NCI-H187 (cell line): ENCODE results near the gene UQCC2.

Experiments used
- DNase-seq, 2 experiments: peaks; one replicate each; lab custom pipeline; 2025; lab: John Stamatoyannopoulos, UW

The UQCC2 gene

DNA sequence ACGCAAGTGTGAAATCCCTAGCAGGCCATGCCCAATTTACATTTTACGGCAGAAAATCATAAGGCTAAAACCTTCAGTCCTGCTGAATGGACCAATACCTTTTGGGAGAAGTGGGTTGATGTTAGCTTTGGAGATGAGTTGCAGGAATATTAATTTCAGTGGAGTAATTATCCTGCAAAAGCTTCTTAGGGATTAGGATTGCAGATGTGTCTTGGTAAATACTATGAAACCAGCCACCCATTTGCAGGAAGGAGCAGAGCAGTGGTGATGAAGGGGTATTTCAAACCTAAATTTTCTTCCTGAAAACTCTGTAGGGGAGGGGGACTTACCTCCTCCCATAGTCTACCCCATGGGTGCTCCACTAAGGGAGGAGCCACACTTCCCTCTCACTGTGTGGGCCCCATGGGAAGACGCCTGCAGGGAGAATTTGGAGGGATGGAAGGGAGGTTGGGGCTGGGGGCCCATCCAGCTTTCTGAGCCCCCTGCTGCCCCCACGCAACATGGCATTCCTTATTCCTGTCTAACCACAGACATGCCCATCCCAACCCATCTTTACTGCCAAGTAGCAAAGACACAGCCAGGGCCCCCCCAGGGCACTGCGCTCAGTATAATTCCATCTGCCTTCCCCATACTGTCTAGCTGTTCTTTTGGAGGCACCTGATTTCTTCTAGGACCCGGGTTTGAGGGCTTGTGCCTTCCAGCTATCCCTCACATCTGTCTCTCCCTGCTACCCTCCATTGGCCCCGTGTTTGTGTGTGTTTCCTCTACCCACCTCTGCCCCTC is 14.6 kb upstream of the UQCC2 start:
- DNase-seq: no peak

DNA sequence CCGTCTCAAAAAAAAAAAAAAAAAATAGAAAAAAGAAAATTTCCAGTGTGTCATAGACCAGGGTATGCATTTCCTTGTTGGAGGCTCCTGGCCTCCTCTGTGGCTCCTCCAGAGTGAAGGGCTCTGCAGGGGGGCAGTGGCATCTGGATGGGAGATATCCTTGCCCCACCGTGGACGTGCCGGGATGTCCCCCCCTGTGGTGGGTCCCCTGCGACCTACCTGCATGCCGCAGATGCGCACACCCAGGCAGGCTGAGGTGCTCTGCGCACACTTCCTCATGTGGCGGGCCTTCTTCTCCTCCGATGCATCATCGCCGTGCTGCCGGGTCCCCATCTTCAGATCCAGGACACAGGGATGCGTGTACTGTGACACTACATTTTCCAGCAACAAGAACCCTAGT is 13.7 kb upstream of the UQCC2 start:
- no peak for DNase-seq

DNA sequence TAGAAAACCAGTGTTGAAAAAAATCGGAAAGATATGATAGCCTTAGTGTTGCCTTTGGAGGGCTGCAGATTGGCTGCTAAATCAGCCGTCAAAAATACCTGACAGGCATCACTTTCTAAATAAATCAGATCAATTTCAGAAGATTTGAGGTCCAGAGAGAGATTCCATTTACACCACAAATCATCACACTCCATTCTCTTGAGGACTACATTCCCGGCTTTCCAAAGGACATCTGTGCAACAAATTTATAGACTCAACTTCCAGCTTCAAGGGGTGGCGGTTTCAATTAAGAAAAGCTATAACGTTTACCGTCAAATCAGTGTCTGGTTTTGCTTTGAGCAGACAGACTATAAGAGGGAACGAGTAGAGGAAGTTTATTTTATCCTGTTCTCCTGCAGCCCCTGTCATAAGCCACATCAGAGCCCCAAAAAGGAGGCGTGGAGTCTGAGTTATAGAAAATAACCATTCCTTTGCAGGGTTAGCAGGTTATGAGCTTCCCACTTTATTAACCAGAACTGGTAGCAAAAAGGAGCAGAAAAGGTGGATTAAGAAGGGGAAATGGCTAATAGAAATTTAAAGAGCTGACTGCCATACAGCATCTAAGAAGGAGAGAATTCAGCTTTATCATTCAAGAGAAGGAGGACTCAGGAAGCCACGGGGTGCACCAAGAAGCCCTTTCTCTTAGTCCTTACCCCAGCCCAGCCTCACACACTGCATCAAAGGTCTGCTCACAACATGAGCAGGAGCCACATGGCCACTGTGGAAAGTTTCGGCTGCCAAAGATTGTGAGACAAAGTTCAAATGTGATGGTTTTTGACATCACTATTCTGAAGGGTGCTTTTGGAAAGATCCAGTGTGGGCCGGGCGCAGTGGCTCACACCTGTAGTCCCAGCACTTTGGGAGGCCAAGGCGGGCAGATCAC is 12.9 kb upstream of the UQCC2 start:
- no peak for DNase-seq

DNA sequence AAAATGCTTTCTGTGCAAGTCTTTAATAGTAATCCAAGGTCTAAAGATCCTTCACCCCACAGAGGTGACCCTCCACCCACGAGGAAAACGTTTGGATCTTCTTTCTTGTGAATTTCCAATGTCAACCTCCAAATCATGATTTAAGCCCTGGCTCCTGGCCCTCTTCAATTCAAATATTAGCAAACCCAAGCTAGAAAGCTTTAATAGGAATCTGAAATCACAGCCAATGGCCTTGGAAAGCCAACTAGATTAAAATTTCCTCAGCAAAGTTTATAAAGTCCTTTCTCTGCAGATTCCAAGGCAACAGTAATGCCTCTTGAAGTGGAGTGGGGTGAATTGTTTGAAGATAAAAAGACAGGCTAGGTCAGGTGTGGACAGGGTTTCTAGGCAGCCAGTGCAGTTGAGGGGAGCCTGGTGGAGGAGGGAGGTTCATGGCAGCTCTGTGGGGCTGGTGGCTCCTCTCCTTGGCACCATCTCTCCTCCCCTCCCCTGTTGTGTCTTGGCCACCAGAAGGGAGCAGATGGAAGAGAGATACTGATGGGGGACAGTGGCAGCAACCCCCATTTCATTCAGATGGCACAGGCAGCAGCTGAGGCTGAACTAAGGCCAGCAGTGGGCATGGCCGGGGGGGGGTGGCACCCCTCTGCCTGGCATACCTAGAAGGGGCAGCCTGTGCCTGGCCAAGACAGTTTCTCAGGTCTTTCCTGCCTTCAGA is 12.0 kb upstream of the UQCC2 start:
- DNase-seq: no peak

DNA sequence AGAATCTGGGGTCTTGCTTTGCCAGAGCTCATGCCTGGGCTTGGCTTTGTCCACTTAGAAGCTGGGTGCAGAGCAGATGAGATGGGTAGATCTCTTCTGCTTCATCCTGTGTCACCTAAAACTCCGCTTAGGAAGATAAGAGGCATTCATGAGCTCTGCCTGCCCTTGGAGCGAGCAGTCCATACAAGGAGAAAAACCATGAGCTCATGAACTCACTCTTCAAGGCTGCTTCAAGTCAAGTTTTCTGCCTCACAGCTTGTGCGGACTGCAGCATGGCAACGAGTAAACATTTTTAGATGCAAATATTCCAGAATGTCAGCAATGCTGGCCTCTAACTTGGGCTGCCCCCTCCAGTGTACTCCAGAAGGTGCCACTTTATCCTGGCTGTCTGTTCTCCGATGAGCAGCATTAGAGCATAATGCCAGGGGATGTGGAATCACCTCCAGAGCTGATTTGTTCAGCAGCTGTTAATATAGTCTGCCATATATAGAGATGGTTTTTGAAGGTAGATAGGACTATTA is 10.7 kb upstream of the UQCC2 start:
- no peak for DNase-seq

DNA sequence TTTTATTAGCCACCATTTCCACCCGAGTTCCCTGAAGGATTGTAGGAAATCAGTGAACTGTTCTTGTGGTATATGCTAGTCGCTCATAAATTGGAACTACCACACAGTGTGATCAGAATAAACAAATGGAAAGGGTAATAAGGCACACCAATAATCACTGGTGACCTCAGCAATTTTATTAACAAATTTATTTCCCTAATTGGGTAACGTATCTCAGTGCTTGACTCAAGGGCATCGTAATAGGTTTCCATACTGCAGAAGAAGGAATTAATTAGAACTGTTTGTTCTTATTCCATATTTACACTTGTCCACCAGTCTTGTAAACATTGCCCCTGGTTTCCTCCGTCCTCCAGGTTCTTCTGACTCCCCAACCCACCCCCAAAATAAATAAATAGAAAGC is 10.0 kb upstream of the UQCC2 start:
- no peak for DNase-seq

DNA sequence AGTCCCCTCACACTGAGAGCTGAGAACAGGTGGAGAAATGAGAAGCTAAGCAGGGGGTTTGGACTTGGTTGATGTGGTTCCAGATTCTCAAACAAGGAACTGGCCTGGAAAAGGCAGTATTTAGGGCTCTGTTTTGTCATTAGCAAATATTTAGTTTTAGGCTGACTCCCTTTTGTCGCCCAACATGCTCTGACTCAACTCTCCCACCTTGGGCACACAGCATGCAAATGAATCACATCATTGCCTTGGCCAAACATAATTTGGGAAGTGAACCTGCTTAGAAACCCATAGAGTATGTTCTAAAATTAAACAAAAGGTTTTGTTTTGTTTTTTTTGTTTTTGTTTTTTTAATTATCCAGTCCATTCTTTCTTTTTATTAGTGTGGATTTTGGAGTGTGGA is 9.5 kb upstream of the UQCC2 start:
- DNase-seq: no peak

DNA sequence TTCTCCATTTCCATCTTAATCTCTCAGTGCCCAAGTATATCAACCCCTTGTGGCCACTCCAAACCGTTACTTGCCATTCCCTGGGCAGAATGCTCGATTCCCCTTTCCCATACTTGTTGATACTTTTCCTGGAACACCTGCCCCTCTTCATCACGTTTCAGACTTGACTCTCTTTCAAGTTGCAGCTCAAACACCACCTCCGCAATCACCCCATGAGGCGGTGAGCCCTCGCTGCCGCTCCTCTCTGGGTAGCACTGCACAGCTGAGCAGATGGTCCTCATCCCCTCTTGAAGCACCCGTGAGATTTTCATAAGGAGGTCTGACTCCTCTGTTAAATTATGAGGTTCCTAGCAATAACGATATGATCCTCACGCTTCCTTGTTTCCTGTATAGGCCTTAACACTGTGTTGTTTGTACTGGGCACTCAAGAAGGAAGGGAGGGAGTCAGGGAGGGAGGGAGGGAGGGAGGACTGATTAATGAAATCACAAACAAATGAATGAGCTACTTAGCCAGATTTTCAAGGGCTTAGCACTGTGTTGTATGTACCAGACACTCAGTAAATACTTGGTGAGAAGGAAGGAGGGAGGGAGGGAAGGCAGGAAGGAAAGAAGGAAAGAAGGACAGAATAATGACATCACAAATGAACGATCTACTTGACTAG is 8.0 kb upstream of the UQCC2 start:
- DNase-seq: peak; percentile 63 to 73

DNA sequence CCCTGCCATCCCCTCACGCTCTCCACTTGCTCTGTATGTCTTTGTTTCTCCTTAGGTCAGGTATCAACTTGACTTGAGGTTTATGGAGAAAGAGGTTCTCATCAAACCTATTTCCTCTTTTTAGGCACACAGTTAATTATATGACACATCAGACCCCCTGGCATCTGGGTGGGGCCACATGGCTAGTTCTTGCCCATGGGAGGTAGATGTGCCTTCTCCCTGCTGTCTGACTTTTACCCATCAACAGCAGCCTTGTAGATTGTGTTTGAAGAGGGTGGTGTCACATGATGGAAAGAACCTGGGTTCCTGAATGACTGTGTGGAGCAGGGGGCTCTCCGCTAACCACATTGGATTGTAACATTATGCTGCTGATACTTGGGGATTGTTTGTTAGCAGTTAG is 7.2 kb upstream of the UQCC2 start:
- DNase-seq: no peak

DNA sequence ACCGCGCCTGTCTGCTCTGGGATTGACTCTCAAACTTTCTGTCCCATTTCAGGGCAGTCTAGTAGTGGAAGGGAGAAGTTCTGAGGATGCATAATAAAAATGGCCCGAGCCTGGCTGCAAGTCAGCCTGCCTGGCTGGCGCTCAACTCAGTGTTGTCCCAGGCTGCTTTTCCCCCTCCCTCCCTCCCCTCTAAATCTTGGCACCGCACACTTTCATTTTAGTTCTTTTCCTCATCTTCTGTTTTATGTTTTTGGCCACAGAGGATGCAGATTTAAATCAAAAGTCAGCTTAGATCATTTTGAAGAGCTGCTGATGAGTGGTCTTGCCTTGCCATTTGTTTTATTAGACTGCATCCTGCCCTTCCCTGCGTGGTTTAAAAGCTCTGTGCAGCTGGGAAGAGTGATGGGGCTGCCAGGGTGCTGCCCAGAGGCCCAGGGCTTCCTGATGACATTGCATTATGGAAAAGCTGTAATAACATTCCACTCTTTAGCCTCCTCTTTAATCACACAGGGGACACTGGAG is 6.5 kb upstream of the UQCC2 start:
- no peak for DNase-seq

DNA sequence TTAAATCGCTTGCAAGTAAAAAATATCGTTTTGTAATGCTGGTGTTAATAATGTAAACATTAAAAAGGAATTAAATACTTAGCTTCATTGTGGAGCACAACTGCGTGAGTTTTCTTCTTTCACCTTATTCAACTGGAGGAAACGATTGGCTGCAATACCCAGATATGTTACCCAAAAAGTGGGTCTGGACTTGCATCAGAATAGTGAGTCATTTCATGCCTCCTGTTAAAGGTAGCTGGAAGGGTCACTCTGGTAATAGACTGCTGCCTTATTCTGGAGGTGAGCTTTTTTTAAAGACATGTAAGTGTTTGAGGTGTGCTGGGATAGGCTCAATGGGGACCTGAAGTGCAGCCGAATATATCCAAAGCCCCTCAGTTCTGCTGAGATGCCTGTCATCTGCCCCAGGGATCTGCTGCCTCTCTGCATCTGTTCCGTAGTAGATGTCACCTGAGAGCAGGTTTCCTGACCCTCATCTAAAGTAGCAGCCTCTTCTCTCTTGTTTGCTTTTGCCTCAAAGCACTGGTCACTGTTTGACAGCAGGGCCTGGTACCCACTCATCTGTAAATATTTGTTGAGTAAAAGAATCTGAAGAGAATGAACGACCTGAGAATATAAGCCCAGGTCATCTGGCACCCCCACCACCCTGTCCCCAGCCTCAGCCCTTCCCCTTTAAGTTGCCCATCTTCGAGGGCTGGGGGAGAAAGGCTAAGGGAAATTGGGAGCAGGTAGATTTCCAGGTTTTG is 5.6 kb upstream of the UQCC2 start:
- no peak for DNase-seq

DNA sequence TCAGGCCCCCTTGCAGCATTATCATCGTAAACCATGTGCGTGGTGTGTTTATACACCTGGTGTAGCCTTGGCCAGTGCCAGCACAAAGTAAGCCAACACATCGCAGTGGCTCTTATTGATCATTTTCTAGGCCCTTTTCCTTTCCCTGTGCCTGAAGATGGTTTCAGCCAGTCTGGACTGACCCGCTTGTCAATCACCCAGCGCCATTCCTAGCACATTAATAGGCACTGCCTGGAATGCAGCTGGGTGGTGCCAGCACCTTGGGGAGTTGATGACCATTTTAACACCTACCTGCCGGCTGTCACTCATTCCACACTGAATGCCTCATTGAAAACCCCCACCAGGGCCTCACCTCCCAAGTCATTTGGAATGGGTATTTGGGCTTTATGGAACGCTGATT is 4.9 kb upstream of the UQCC2 start:
- DNase-seq: peak; percentile 28 to 29

DNA sequence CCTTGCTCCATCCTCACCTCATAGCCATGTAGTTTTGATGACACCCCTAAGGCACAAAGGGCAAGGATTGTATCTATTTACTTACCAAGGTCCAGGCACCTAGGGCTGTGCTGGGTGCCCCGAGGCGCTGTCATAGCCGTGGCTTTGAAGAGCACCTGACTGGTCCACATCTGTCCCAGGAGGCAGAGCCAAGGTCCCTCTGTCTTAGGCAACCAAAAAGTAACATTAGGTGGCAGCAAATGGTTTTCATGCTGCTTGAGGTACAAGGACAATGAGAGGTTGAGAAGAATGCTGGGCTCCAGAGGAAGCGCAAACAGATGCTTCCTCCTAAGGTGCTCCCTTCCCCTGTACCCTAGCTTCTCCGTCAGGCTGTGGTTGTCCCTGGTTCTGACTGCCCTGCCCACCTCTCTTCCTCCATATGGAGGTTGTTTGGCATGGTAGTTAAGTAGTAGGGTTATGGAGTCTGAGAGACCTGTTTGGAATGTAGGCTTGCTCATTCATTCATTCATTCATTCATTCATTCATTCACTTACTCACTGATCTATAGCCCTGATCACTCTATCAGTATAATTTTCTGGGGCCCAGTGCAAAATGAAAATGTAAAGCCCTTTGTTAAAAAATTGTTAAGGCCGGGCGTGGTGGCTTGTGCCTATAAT is 3.0 kb upstream of the UQCC2 start:
- no peak for DNase-seq

DNA sequence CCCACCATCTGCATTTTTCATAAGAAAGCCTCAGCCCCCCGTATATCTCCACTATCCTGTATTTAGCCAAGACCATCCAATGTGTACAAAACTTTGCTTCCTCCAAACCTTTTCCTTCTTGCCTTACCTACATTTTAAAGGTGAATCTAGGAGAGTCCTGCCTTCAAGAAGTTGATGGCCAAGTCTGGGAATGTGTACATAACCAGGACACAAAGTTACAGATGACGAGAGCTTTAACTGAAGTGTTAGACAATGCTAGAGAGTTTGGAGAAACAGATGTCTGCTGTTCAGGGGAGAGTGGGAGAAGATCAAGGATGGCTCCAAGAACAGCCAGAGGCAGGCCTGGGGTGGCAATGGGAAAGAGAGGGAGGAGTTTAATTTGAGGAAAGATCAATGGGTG is 2.3 kb upstream of the UQCC2 start:
- no peak for DNase-seq

DNA sequence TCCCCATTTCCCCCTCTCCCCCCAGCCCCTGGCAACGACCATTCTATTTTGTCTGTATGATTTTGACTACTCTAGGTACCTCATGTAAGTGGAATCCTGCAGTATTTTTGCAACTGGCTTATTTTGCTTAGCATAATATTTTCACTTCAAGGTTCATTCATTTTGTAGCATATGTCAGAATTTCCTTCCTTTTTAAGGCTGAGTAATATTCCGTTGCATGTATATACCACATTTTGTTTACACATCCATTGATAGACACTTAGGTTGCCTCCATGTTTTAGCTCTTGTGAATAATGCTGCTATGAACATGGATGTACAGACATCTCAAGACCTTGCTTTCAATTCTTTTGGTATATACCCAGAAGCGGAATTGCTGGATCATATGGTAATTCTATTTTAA is 1.4 kb upstream of the UQCC2 start:
- no peak for DNase-seq

DNA sequence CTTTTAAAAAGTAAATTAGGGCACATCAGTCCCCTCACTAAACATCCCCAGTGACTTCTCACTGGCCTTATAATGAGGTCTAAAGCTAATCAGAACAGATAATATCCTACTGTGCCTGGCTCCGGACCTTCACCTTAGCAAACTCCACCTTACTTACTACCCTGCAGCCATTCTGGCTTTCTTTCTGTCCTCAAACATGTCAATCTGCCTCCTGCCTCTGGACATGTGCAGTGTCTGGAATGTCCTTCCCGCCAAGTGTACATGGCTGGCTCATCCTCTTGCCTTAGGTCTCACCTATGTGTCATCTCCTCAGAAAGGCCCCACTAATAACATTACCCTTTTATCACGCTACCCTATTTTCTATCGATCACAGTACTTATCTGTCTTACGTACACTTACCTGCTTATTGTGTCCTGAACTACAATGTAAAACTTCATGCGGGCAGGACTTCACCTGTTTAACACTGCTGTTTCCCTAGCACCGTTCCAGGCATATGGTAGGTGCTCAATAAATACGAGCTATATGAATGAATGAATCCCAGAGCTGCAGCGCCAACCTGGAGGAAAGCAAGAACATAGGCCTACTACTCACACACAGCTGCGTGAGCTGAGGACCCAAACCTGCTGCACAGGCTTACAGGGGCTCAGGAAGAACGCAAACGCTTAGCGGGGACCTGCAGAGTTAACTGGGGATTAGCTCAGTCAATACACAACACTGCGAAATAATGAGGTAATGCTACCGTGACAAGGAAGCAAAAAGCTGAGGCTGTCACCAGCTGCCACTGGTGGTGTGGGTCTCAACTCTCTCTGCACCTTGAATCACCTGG is 991 bp downstream of the UQCC2 start:
- DNase-seq: no peak

DNA sequence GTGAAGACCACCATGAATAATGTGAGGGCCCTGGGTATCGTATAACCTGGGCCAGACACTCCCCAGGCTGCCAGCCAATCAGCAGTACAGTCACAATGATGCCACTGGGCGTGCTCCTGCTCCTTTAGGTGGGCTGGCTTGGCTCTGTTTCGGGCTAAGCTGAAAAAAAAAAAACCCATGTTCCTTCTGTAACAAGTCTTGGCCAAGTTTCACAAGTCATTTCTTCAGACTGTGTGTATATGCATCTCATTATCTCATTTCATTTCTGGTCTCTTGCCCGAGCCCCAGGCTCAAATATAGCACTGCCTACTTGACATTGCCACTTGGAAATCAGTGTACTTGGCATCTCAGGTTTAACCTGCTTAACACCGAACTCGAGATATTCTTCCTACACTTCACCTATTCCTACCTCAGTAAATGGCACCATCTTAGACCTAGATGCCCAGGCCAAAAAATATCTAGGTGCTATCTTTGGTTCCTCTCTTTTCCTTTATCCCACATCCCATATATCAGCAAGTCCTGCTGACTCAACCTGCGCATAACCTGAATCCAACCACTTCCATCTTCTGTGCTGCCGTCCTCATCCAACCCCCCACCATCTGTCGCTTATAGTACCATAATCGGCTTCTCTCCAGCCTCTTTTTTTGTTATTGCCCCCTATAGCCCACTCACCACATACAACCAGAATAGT is 1.8 kb downstream of the UQCC2 start:
- DNase-seq: no peak

DNA sequence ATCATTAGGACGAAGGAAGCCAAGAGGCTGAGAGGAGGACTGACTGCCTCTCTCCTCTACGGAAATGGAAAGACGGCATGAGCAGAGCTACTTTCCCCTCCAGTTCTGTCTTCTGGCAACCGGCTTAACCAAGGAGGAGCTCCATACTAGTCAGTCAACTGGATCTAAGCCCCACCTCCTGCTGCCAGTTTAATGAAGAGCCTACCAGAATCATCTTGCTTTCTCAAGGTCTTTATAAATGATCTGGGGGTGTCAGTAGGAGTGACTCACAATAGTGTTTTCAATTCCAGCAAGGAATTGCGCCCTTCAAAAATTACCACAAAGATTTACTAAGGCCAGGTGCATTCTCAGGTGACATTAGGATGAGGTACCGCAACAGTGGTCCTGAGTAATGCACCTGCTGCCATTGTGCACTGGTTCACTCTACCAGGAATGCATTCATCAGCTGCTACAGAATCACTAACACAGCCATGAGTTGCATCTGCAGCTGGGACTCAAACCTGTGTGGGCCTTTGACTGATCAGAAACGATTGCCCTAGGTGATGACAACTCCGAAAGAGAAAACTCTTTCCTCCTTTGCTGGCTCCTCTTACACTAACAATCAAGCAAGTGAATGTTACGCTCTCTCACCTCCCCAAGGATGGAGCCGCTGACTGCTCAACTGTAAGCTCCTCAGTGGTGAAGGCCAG is 2.8 kb downstream of the UQCC2 start:
- DNase-seq: peak; percentile 41 to 58
